B cell (primary cell): ENCODE results near the gene FAM186B. TPM values are rescaled to one million over a fixed set of nuclear protein-coding genes. Genes with fewer than 3 reads are reported as not detected.
A peak's percentile ranks its signal among the peaks of the same experiment; 100 is the strongest.

Experiments used
- ATAC-seq: fragments of 200-7000 bp; cut with Tn5 transposase; one replicate; pipeline ENCODE4 v1.10.0; 2021; ENCODE audit warnings: low read depth, mild to moderate bottlenecking, moderate number of reproducible peaks, moderate library complexity
- CTCF ChIA-PET: fragments of 350-600 bp; sonication (Branson Sonifier 250); formaldehyde crosslinking; loops from one replicate; lab custom pipeline; 2021; ENCODE audit warnings: antibody characterized with exemption, inconsistent platforms; lab: Charles Lee
- POLR2A ChIA-PET: fragments of 350-600 bp; sonication (Branson Sonifier 250); formaldehyde crosslinking; loops from one replicate; lab custom pipeline; 2021; ENCODE audit warnings: antibody characterized with exemption; lab: Charles Lee
- DNase-seq: peaks from one replicate; pipeline ENCODE4 v3.0.0; 2013
- H2AFZ ChIP-seq: 2 replicates; pipeline ENCODE4 v1.6.1; 2012; ENCODE audit warnings: mild to moderate bottlenecking, low read depth, low read length; ENCODE audit not compliant: insufficient read depth, poor library complexity, severe bottlenecking
- H3K27ac ChIP-seq, 2 donors: 1 replicate in 1 of 2; 2 replicates in 1 of 2; pipeline ENCODE4 v1.5.1; 2012 to 2013; ENCODE audit warnings: low read length in 2 of 2, mild to moderate bottlenecking in 2 of 2, moderate library complexity in 1 of 2
- H3K27me3 ChIP-seq, 4 experiments: fragments of 200-600 bp in 1 of 4; sonication (generic) in 1 of 4; replicated peaks in 1 of 4; 1 replicate in 2 of 4; 2 replicates in 2 of 4; pipeline versions ENCODE4 v1.6.1 to v1.7.0; 2013 to 2016; ENCODE audit warnings: low read length in 3 of 4, mild to moderate bottlenecking in 2 of 4, mixed read lengths in 1 of 4, moderate library complexity in 1 of 4; ENCODE audit not compliant: insufficient read depth in 4 of 4, control insufficient read depth in 3 of 4; ENCODE audit errors: control extremely low read depth in 1 of 4
- H3K36me3 ChIP-seq, 2 experiments: replicated peaks in 1 of 2; 1 replicate in 1 of 2; 2 replicates in 1 of 2; pipeline versions ENCODE4 v1.6.1 to v1.7.1; 2013; ENCODE audit warnings: low read length in 1 of 2; ENCODE audit not compliant: insufficient read depth in 2 of 2, control insufficient read depth in 1 of 2; ENCODE audit errors: control extremely low read depth in 1 of 2, extremely low read depth in 1 of 2
- H3K4me1 ChIP-seq, 2 donors: fragments of 200-600 bp in 1 of 2; sonication (generic) in 1 of 2; 1 replicate in 1 of 2; 2 replicates in 1 of 2; pipeline versions ENCODE4 v1.5.1 to v1.6.1; 2013 to 2017; ENCODE audit warnings: low read length in 2 of 2; ENCODE audit not compliant: control insufficient read depth in 2 of 2, insufficient read depth in 2 of 2
- H3K4me2 ChIP-seq: replicated peaks from 2 replicates; pipeline ENCODE3; 2012; ENCODE audit warnings: mild to moderate bottlenecking, low read depth, low read length; ENCODE audit not compliant: poor library complexity, severe bottlenecking
- H3K4me3 ChIP-seq, 5 experiments: fragments of 200-600 bp in 1 of 5; sonication (generic) in 1 of 5; 1 replicate in 3 of 5; 2 replicates in 2 of 5; pipeline versions ENCODE4 v1.5.1 to v1.7.0; 2011 to 2016; ENCODE audit warnings: low read length in 4 of 5, mild to moderate bottlenecking in 4 of 5, low read depth in 2 of 5, control low read depth in 1 of 5, moderate library complexity in 1 of 5; ENCODE audit not compliant: insufficient read depth in 1 of 5; ENCODE audit errors: control extremely low read depth in 1 of 5, extremely low read depth in 1 of 5
- H3K79me2 ChIP-seq: fragments of 200-600 bp; sonication (generic); one replicate; pipeline ENCODE4 v1.6.0; 2016; ENCODE audit warnings: low read length; ENCODE audit not compliant: control insufficient read depth, insufficient read depth
- H3K9ac ChIP-seq: fragments of 200-600 bp; sonication (generic); 2 replicates; pipeline ENCODE4 v1.6.1; 2017; ENCODE audit warnings: mild to moderate bottlenecking, low read length, moderate library complexity
- H3K9me3 ChIP-seq, 3 donors: one replicate each; pipeline versions ENCODE4 v1.6.1 to v1.7.1; 2013; ENCODE audit warnings: low read length in 2 of 3; ENCODE audit not compliant: control insufficient read depth in 2 of 3, insufficient read depth in 1 of 3; ENCODE audit errors: control extremely low read depth in 1 of 3
- H4K20me1 ChIP-seq: 2 replicates; pipeline ENCODE4 v1.6.0; 2012; ENCODE audit warnings: mild to moderate bottlenecking, low read length; ENCODE audit not compliant: insufficient read depth, control insufficient read depth, poor library complexity, severe bottlenecking
- H3K27ac Mint-ChIP-seq: one replicate; pipeline ENCODE4 v1.8.0; 2021; ENCODE audit warnings: mixed read lengths
- H3K27me3 Mint-ChIP-seq: one replicate; pipeline ENCODE4 v1.8.0; 2021; ENCODE audit warnings: mixed read lengths
- H3K4me1 Mint-ChIP-seq: one replicate; pipeline ENCODE4 v1.8.0; 2021; ENCODE audit warnings: mixed read lengths
- H3K4me3 Mint-ChIP-seq: one replicate; pipeline ENCODE4 v1.8.0; 2021; ENCODE audit warnings: mixed read lengths
- H3K9me3 Mint-ChIP-seq: one replicate; pipeline ENCODE4 v1.8.0; 2022; ENCODE audit warnings: mixed read lengths; ENCODE audit not compliant: insufficient read depth
- CTCF ChIP-seq: fragments of 200-600 bp; IDR thresholded peaks from one replicate; pipeline ENCODE4 v1.8.0; 2022; ENCODE audit warnings: antibody characterized with exemption, mild to moderate bottlenecking
- EZH2 ChIP-seq: IDR thresholded peaks from 2 replicates; pipeline ENCODE4 v1.6.1; 2012; ENCODE audit warnings: borderline replicate concordance, low read depth, mild to moderate bottlenecking, moderate library complexity, low read length; ENCODE audit not compliant: insufficient read depth, poor library complexity, severe bottlenecking
- WGBS: methylation state at CpG from one replicate; pipeline ENCODE4 v1.1.5; 2013; ENCODE audit warnings: missing lambda C conversion rate; ENCODE audit not compliant: insufficient coverage; 5-methylcytosine and 5-hydroxymethylcytosine counted together
- intact Hi-C: fragments of 100-400 bp; cut with micrococcal nuclease; formaldehyde crosslinking; loops from one replicate; pipeline ENCODE4 v1.10.0; 2022
- polyA plus RNA-seq: library from polyadenylated mRNA; depleted of rRNA; stranded (reverse); fragments of >200 nt; gene quantifications from 2 replicates; pipeline ENCODE4 v1.2.3, GENCODE V29; 2012
- total RNA-seq, 2 donors: library from RNA; stranded (reverse); fragments of 120-200 nt in 1 of 2; gene quantifications; 1 replicate in 1 of 2; 2 replicates in 1 of 2; pipeline versions ENCODE4 v1.2.3 to v1.2.4, GENCODE V29; 2013 to 2022

Gene FAM186B
- total and polyA plus RNA-seq, 2 donors (not counting 1 experiment from before 2014, with no cell fraction given), result 0.13 to 0.47 TPM

- Histone ChIP-seq H3K4me1 (peaks cover 15 to 22% of the 10 kb centered on the region in 2 donors), H3K9me3 (no peaks in the 10 kb centered on the region), H3K4me2 (no peak overlapping the region), H3K79me2 (peaks cover 37% of the 10 kb centered on the region), H3K9ac (no peak overlapping the region), H3K36me3 (peaks cover 0 to 64% of the 10 kb centered on the region in 2 experiments), H4K20me1 (peaks cover 35% of the 10 kb centered on the region), H3K4me3 (no peak overlapping the region), H2AFZ (no peak overlapping the region), H3K27ac (no peak overlapping the region), H3K27me3 (no peaks in the 10 kb centered on the region)
- ATAC-seq (no peak), DNase-seq (peak; percentile 16)
- Mint-ChIP-seq H3K9me3 (no peaks in the 10 kb centered on the region), H3K4me1 (peaks cover 20% of the 10 kb centered on the region), H3K27me3 (no peaks in the 10 kb centered on the region), H3K4me3 (no peak overlapping the region), H3K27ac (no peak overlapping the region)
- TF ChIP-seq CTCF, result no peak
- POLR2A ChIA-PET, result no interaction called here
- CTCF ChIA-PET, result interaction anchor here (1.0 to 1.4 kb wide), 3 partner anchors 10 to 277 kb away, joined by 3 to 5 read pairs (median 3); no protein-coding TSS in a partner anchor
- 93% methylated on average over 13 of the region's 14 CpGs for WGBS
- intact Hi-C loops, result no loop called here
Measured at GRCh38 chr12:49563951-49564685, 41.3 kb downstream of the FAM186B start.

DNA sequence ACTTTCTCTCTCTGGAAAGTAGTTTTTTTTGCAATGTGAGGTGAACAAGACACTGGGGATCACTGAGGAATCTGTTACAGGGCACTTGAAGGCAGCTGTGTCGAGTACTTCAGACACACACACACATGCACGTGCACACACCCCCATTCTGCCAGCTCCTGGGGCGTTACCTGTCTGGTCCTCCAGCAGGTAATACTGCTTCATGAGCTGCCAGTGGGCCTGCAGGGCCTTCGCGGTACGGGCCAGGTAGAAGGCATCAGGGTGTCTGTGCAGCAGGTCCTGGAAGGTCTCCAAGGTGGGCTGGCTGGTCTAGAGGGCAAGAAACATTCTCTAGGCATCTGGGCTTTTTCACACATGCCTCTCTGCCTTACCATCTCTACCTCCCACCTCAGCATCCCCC, 42.6 kb downstream of the FAM186B start:
- no peak for ATAC-seq
- H3K4me3 Mint-ChIP-seq, result no peak overlapping the region
- WGBS, result 96% methylated on average over 6 of the region's 6 CpGs

More for the DNA sequence above, 42.6 kb downstream of the FAM186B start:
- Mint-ChIP-seq H3K27me3 (no peaks in the 10 kb centered on the region), H3K4me1 (peaks cover 9% of the 10 kb centered on the region), H3K27ac (no peak overlapping the region), H3K9me3 (no peaks in the 10 kb centered on the region)
- Histone ChIP-seq H2AFZ (no peak overlapping the region), H3K79me2 (peaks cover 24% of the 10 kb centered on the region), H3K9ac (no peak overlapping the region), H3K27ac (no peak overlapping the region), H4K20me1 (peaks cover 35% of the 10 kb centered on the region), H3K27me3 (no peaks in the 10 kb centered on the region), H3K4me2 (no peak overlapping the region), H3K4me3 (no peak overlapping the region), H3K36me3 (peaks cover 0 to 76% of the 10 kb centered on the region in 2 experiments), H3K4me1 (peaks cover 10 to 14% of the 10 kb centered on the region in 2 donors), H3K9me3 (no peaks in the 10 kb centered on the region)
- TF ChIP-seq CTCF (no peak), EZH2 (no peak)
- no peak for DNase-seq
- ChIA-PET CTCF (interaction anchor here (1.4 kb wide), 1 partner anchor 146 kb away, joined by 3 read pairs; no protein-coding TSS in a partner anchor), POLR2A (no interaction called here)
- intact Hi-C loops, result no loop called here
